Activated T-cell treated with anti-CD3 and anti-CD28 coated beads for 4 hours (primary cell): ENCODE measurements around the gene NTRK3.
"Not testable (repeated sequence)": the region's sequence is repeated elsewhere in the genome, so short reads cannot be mapped to it uniquely, and the experiment has no call there.

Experiments used
- DNase-seq: peaks from one replicate; pipeline ENCODE4 v3.0.0-alpha.2; 2020

Gene NTRK3

DNA sequence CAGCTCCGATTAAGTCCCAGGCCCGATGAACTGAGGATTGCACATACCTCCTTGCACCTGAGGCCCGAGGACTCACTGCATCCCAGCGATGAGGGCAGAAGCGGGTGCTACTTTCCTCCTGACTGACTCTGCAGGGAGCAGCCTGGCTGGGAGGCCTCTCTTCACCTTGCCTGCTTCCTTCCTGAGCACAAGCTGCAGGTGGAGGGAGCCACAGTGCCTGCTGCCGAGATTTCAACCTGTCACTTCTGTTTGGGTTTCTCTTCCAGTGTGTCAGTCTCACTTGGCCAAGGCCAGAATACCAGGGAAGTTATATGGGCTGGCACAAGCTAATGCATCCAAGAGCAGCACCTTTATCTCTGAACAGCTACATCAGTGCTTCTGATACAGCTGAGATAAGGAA lies 185.4 kb downstream of the NTRK3 start:
- no peak for DNase-seq

DNA sequence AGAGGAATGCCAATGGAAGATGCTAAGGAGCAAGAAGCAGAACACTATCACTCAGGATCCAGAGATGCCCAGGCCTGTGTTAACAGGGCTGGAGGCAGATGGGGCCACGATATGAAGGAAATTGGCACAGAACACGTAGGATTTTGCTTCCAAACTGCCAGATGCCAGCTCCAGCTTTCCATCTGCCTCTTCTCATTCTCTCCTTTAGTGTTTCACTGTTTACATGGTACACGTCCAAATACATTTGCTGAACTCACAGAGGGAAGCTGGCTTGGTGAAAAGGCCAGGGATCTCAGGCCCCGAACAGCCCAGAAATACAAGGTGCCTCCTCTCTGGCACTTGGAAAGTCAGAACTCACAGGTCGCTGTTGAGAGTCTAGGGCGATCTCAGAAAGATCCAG lies 187.0 kb downstream of the NTRK3 start:
- no peak for DNase-seq

DNA sequence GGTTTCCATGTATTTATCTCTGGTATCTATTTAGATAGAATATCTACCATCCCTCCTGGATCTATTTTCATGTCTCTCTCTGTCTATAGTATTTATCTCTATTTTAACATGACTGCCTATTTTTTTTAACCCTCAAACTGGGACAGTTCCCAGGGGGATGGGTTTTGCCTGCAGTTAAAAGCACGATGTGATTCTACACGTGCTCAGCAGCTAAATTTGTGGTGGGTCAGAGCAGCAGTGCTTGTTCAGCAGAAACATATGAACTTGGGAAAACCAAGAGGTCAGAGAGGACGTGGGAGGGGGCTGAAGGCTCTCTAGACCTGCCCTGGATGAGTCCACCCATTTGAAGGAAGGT lies 189.2 kb downstream of the NTRK3 start:
- no peak for DNase-seq

DNA sequence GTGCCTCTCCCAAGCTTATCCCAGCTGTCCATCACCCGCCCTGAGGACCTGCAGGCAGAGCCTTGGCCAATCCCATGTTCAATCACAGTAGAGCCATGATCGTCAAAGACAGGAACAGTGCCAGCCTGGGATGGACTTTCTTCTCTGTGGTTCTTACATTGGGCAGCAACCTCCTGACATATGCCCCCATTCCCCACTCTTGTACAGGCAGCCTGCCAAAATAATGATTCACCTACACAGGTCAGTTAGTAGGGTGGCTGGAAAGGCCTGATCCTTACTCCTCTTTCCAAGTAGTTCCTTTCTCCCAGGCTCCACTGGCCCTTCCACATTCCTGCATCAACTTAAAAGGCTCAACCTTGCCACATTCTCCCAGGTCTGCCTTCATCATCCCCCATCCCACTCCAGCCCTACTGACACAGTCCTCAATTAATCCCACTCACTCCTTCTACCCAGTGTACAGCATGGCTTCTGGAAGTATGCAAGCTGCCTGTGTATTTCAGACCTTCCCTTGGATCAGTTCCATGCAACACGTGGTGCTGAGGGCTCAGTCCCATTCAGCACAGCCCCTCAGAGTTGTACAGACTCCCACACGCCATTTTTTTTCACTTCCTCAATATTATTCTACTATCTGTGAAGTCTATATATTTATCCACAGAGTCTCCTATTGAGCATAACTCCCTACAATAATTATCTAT lies 189.8 kb downstream of the NTRK3 start:
- DNase-seq, result no peak

DNA sequence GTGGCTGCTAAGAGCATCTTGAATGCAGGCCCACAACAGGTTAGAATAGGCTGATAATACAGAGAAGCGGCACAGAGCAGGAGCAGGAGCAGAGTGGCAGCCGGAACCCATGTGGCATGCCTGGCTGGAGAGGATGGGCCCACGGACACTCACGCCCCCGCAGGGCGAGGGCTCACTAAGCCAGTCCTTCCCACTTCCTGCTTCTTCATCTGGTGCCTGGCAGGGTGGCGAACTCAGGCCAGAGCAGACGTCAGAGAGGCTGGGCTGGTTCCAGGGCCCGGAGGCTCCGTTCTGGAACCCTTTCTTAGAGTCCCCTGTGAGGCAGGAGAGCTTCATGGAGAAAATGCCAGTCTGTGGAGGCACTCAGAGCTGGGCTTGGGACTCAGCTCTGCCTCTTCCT lies 195.1 kb downstream of the NTRK3 start:
- no peak for DNase-seq

DNA sequence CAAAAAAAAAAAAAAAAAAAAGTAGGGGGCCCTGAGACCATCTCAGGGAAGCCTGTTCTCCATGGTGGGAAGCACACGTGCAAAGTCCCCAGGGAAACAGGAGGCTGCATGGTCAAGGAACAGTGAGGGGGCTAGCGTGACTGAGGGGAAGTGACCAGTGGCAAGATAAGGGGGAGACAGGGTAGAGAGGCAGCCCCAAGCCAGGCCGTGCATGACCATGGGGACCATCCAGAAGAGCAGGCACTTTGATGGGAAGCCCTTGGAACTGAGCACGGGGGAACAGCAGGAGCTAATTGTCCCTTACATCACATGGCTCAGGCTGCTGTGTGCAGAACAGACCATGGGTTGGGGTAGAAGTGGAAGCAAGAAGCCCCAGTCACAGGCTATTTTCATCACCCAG lies 196.2 kb downstream of the NTRK3 start:
- DNase-seq, result no peak

DNA sequence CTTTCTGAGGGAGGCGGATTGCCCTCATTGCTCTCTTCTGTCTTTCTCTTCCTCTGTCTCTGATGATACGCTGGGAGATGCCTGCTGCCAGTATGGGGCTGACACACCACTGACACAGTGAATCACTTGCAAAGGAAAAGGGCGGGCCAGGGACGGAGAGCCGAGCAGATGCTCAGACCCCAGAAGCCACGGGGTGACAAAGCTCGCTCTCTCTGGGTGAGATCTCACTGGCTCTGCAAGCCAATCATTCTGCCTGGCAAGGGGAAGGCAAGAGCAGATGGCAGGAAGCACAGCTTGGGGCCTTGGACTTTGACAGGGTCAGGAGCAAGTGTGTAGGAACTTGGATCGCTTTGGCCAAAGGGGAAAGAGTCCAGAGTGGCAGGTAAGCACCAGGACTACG lies 198.7 kb downstream of the NTRK3 start:
- DNase-seq, result no peak

DNA sequence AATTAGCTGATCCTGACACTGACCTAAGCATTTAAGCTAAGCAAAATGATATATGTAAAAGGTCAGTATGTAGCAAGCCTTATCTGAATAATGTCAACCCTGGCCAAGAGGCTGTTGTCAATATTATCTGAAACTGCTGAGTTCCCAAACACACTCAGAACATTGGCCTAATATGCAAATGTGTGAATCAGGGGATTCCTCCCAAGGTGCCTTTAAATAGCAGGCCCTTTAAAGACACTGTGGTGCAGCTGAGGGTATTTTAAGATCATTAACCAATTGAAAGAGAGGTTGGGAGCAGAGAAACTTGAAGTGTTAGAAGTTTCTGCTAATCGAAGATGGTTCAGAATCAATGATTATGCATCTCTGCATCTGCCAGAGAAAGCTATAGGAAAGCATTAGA lies 207.0 kb downstream of the NTRK3 start:
- no peak for DNase-seq

DNA sequence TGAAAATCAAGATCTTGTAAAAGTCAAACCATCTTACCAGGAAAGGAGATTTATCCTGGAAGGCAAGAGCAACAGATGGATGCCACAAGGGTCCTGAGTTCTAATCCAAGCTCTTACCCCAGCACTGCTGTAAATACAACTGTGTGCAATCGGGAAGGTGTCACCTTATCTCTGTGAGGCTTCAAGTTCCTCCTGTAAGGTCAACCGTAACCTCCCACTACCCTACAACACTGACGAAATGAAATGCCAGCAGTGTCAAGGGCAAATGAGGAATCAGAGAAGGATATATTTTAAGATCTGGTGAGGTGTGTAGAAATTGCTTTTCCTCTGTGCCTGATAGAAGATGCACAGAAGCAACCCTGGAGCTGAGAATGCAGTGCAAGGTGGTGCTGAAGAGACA lies 207.8 kb downstream of the NTRK3 start:
- DNase-seq, result no peak

DNA sequence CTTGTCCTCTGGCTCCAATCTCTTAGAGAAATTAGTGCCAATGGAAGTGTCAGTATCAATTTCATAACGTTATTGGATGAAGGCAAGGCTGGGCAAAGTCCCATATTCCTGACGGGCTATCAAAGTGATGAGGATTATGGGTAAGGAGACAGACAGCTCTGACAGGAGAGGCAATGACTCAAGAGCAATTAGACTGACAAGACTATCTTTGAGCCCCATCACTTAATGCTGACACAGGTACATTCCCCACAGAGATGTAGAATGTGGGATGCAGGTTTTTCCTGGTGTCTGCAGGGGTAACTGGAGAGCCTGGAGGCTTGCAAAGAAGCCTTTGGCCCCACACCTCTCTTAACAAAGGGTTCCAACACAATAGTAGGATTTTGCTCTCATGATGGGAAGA lies 208.3 kb downstream of the NTRK3 start:
- DNase-seq, result no peak

DNA sequence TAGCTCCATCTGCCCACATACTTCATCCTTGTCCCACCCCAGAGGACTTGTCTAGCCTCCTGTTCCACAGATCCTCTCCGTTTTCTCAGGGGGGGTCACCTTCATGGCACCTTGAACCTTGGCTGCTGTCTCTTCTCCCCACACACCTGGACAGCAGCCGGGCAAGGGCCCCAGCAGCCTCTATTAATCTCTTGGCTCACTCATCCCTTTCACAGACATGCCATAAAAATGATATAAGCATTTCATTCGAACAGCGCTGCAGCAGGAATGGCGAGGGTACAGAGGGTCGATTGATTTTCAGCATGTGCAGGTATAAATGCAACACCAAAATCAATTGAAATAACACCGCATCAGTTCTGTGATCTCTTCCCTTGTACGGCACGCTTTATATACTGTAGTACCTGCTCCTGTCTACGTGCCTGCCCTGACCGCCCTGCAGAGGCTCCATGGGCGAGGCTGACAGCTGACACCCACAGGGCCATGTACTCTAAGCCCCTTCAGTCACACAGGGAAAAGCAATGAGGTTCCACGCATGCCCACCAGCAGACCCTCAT lies 209.9 kb downstream of the NTRK3 start:
- DNase-seq, result no peak

DNA sequence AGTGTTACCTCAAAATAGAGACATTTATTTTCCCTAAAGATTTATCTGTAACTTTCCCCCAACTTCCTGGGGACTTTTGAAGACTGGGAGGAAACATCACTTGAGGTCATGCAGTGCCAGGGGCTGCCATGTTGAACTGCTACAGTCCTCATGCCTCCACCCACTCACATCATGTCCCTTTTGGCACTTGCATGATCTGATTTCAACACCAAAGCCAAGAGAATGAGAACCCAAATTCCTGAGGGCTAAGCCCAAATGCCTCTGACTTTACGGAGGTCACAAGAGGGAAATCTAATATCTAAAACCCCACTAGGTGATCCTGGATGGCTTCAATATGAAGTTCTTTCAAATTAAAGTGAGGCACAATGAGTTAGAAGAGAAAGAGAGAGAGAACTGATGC lies 213.1 kb downstream of the NTRK3 start:
- no peak for DNase-seq

DNA sequence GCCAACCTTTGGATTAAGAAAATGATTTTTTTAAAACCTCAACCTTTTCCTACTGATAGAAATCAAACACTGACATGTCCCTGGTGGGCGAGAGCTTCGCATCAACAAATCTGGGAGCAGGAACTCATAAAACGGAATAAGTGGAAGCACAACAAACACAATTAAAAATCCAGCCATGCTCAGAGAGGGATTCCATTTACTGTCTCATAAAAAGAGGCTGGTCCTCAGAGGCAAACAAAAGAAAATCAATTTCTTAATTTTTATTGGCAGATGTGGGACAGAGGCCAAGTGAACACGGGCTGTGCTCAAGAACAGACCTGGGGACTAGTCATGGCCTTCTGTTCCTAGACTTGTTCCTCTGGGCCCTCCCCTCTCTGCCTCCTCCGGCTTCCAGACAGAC lies 214.5 kb downstream of the NTRK3 start:
- no peak for DNase-seq

DNA sequence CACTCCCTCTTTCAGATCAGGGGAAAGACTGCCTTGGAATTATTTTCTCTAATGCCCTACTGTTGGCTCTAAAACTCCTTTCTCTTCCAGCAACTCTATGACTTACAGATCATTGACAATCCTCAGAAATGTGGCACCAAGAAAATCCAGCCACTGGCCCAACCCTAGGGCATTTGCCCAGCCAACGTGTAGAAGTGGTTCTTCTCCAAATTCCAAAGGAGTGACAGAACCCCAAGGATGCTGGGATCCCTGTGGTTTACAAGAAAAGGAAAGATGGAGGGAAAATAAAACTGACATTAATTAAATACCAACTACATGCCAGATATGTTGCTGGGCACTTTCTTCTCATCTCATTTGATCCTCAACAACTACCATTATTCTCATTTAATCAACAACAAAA lies 216.0 kb downstream of the NTRK3 start:
- DNase-seq, result no peak

DNA sequence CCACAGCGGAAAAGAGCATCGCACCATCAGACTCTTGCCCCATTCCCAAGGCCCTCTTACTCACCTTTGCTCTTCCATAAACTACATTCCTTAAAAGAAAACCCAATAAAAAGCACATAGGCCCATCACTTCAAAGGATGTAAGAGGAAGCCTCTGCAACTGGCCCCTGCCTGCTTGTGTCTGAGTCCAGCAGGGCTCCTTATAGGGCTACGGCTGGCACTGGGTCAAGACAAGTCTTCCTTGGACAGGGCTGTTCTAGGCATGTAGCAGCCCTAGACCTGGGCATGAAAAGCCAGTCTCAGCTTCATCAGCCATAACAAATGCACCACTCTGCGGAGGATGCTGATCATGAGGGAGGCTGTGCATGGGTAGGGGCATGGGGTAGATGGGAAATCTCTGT lies 218.3 kb downstream of the NTRK3 start:
- DNase-seq, result no peak

DNA sequence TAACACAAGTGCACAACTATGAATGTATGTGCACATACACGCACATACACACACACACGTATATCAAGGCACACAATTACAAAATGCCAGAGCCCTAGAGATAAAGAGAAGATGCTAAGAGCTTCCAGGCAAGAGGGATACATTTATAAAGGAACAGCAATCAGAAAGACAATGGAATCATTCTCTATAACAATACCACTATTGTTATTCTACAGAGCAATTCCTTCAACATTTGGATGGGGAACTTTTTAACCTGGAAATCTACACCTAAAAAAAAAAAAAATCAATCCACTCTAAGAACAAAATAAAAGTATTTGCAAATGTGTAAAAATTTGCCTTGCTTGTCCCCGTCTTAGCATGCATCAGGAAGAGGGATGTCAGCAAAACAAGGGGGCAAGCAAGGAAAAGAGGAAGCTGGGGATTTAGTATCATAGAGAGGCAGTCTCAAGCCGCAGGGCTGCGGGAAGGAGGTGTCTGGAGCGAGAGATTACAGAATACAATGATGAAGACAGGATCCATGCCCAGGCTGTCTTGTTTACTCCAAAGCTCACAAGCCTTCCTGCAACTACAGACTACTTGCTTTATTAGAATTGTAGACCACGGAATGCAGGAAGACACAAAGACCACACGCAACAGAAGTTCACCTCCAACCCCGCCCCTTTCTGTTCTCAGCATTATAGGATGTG lies 220.2 kb downstream of the NTRK3 start:
- no peak for DNase-seq

DNA sequence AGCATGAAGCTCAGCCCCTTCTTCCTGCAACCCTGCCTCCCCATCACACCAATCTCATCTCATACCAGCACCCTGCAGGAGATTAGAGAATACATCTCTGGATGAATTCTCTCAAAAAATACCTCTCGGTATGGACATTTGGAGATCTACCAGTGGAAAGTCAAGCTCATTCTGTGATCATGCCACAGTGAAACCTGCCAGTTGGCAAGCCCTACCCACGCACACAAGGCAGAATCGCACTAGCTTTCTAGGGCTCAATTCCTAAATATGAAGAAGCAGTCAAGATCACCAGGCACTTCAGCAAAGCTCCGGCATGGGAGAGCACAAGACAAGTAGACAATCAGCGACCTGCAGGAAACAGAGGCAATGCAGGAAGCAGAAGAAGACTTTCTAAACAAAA lies 221.2 kb downstream of the NTRK3 start:
- no peak for DNase-seq

DNA sequence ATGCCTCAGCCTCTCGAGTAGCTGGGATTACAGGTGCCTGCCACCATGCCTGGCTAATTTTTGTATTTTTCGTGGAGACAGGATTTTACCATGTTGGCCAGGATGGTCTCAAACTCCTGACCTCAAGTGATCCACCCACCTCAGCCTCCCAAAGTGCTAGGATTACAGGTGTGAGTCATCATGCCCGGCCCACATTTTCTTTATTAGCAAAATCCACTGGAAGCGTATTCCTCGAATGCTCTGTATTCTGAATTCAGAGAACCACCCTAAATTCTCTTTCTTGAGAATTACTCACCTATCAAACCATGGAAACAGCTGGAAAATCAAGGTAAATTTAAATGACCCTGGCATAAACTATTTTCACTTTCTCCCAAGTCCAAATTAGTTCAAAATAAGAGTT lies 223.1 kb downstream of the NTRK3 start:
- not testable (repeated sequence) for DNase-seq

DNA sequence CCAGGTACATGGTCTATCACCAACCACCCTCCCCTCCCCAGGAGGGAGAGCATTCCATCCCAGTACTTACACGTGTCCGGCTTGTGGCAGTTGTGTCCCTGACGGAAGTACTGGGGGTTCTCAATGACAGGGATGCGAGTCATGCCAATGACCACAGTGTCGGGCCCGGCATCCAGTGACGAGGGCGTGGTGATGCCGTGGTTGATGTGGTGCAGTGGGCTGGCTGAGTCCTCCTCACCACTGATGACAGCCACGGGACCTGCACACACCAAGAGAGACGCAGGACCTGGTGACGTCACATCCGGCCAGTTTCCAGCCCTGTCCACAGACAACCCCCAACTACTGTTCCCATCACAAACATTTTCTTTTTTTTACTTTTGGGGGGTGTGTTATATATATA lies 223.8 kb downstream of the NTRK3 start:
- DNase-seq, result no peak

DNA sequence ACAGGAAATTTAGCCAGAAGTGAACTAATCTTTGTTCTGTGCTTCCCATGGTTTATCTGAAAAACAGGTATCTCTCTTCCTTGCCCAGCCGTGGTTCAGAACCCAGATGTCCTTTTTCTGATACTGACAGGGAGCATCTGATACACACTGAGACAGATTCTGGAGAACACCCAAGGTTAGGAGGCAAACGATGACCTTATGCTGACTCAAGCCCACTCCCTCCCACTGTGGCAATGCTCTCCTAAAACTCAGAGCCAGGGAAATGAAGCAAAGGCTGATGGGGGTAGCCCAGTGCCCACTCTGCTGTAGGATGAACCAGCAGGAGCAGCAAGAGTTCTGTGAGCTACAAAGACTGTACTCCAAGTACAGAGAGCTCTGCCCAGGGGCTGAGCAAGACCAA lies 225.1 kb downstream of the NTRK3 start:
- no peak for DNase-seq

DNA sequence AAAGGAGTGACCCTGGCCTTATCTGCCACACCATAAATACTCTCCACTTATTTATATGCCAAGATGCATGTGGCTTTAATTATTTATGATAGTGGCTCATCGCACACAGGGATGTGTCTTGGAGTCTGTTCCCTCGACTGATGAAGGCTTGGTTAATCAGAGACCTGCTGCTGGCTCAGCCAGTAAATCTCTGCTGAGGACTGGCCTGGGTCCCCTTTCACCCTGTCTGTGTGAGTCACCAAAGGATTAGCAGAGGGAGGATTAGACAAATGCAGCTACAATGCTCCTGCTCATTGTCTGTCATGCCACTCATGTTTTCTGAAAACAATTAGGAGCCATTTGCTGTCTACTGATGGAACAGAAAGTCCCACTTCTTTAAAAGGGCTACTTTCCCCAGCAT lies 226.8 kb downstream of the NTRK3 start:
- DNase-seq, result no peak

DNA sequence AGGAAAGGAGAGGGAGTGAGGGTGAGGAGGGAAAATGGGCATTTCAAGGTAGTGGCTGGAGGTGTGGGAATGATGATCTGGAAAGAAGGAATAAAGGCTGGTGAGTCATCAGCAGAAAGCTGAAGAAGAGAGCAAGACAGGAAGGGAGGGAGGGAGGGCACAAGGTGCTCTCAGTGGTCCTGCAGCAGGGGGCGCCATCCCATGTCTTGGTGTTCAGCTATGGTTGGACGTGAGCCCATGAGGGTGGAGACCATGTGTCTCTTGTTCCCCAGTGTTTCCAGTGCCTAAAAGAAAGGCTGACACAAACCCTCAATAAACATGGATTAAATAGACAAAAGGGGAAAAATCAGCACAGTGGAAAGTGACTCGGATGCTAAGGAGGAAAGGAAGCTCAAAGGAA lies 228.5 kb downstream of the NTRK3 start:
- no peak for DNase-seq

DNA sequence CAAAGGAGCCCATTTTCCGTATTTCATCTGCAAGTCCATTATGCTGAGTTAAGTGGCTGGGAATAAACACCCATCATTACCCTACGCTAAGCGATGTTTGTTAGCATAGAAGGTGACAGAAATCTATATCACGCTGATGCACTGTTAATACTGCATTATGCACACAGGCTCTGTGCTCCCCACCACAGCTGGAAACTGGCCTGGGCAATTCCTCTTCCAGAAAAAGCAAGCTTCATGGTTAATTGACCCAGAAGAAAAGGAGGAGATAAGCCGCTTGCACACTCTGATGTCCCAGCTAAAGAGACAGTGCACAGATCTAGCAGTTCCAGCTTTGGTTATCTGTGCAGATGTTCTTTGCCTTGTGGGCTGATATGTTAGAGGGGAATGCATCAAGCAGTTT lies 232.6 kb downstream of the NTRK3 start:
- no peak for DNase-seq

DNA sequence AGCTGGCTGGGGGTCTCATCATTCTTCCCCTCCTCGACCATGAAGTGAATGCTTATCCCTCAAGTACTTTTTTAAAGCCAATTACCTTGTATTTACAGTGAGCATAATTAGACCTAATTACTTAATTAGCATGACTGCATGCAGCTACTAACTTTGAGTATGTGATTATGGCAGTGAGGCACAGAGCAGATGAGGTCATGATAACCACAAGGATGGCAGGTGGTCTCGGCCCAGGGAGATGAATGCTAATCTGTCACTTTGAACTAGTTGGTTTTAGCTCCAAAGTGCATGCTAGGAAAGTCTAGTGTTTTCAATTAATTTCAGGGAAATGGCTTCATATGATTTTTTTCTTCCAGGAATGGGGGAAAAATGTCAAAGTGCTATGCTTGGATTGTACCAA lies 233.8 kb downstream of the NTRK3 start:
- no peak for DNase-seq

DNA sequence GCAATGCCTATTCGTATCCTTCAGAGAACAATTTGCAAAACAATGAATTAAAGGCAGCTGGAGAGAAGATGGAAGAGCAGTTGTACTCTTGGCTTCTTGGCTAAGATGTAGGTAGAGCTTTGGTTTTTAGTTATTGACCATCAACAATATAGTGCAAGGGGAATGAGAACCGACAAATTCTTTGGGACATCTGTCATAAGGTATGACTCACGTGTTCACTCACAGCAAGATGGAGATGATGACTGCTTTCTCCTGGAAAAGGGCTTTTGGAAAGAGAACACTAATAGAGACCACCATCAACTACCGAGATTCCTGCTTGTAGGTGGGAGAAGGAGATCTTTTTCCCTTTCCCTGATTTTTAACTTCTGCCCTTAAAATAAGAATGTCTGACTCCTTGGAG lies 234.9 kb downstream of the NTRK3 start:
- DNase-seq, result no peak
